NT2/D1 (cell line): ENCODE data around the gene EFNA3.

Source experiments
- SUZ12 ChIP-seq: IDR thresholded peaks from 2 replicates; pipeline ENCODE4 v1.6.1; 2011; ENCODE audit not compliant: insufficient read length, insufficient read depth; ENCODE audit errors: extremely low read depth
- ZNF274 ChIP-seq: IDR thresholded peaks from 2 replicates; pipeline ENCODE4 v1.6.1; 2011; ENCODE audit warnings: mild to moderate bottlenecking, low read depth, low read length

DNA sequence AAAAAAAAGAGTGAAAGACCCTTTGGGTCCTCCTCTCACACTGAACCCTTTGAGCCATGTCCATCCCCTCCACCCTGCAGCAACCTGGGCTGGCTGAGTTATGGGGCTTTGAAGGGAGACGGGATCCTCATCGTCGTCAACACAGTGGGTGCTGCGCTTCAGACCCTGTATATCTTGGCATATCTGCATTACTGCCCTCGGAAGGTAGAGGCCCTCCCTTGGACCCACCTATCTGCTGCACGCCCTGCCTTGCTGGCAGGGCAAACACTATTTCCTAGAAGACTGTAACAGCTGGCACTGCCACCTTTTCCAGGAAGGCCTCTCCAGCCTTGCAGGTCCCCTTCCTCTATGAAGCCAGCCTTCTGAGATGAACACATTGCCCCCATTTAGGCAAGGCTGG is 58.1 kb downstream of the EFNA3 start:
- TF ChIP-seq ZNF274: no peak
- no peak for TF ChIP-seq SUZ12
